ENCODE data around the gene CBY3.

- TF ChIP-seq KLF17 (tag by site-specific recombination; IDR thresholded peaks at IDR 0.05): no peak
- no peak for TF ChIP-seq TCF7L2 (IDR thresholded peaks at IDR 0.05; ENCODE audit: borderline replicate concordance, low read depth, low read length)
- TF ChIP-seq BCL11A (tag by site-specific recombination; IDR thresholded peaks at IDR 0.05; ENCODE audit: low read depth): no peak
- TF ChIP-seq CTCF (tag by site-specific recombination; IDR thresholded peaks at IDR 0.05): no peak
- TF ChIP-seq ZNF138 (tag by site-specific recombination; IDR thresholded peaks at IDR 0.05; ENCODE audit: borderline replicate concordance): no peak
- no peak for TF ChIP-seq ZSCAN30 (tag by site-specific recombination; IDR thresholded peaks at IDR 0.05)
- no peak for TF ChIP-seq ZBTB10 (tag by site-specific recombination; IDR thresholded peaks at IDR 0.05)
- no peak for TF ChIP-seq ZSCAN5A (tag by site-specific recombination; IDR thresholded peaks at IDR 0.05)
- no peak for TF ChIP-seq PRDM10 (tag by site-specific recombination; IDR thresholded peaks at IDR 0.05)
- TF ChIP-seq SALL2 (tag by site-specific recombination; IDR thresholded peaks at IDR 0.05; ENCODE audit: borderline replicate concordance): no peak
- TF ChIP-seq ZNF776 (tag by site-specific recombination; IDR thresholded peaks at IDR 0.05; ENCODE audit: borderline replicate concordance): no peak
- no peak for TF ChIP-seq ZNF747 (tag by site-specific recombination; IDR thresholded peaks at IDR 0.05)
- TF ChIP-seq YY1 (tag by site-specific recombination; IDR thresholded peaks at IDR 0.05): no peak
Measured at GRCh38 chr5:179694561-179694960, 13.7 kb upstream of the CBY3 start.
